Diencephalon (tissue), 1 donor: Measurements from ENCODE around the gene ACTL8. TPM values are rescaled to one million over a fixed set of nuclear protein-coding genes. Genes with fewer than 3 reads are reported as not detected.

Source experiments
- total RNA-seq: library from RNA; depleted of rRNA; stranded (reverse); fragments of >200 nt; gene quantifications from one replicate; pipeline ENCODE4 v1.2.3, GENCODE V29; 2014

The ACTL8 gene
- total RNA-seq: 0.23 TPM

GRCh38 chr1:17755120-17755519 is at the start of gene ACTL8:
Gene ACTL8, plus strand, starts transcription at chr1:17755333. Its CDS starts 67,676 bp downstream, at chr1:17823009.

Other genes with a start within 250 kb of the ACTL8 start
- 29.5 TPM for gene ARHGEF10L, start 215.6 kb upstream of the ACTL8 start, total RNA-seq